Skeletal muscle satellite cell (primary cell): ENCODE measurements around the gene KCNK1.

Experiments
- H3K27me3 ChIP-seq: 2 replicates; pipeline ENCODE4 v1.7.0; 2013; ENCODE audit warnings: low read length; ENCODE audit not compliant: control insufficient read depth, insufficient read depth
- H3K36me3 ChIP-seq: 2 replicates; pipeline ENCODE4 v1.7.0; 2013; ENCODE audit warnings: mild to moderate bottlenecking, control low read depth, low read length; ENCODE audit not compliant: insufficient read depth
- H3K4me1 ChIP-seq: 2 replicates; pipeline ENCODE4 v1.7.0; 2013; ENCODE audit warnings: low read length; ENCODE audit not compliant: control insufficient read depth, insufficient read depth
- H3K4me2 ChIP-seq: 2 replicates; pipeline ENCODE4 v1.7.0; 2013; ENCODE audit warnings: mild to moderate bottlenecking, low read length
- H3K4me3 ChIP-seq: 2 replicates; pipeline ENCODE4 v1.7.0; 2013; ENCODE audit warnings: low read length
- H3K9ac ChIP-seq: 2 replicates; pipeline ENCODE4 v1.7.0; 2013; ENCODE audit warnings: mild to moderate bottlenecking, low read depth, low read length, moderate library complexity
- H3K9me3 ChIP-seq: replicated peaks from 2 replicates; pipeline ENCODE4 v1.7.0; 2013; ENCODE audit warnings: mild to moderate bottlenecking, control low read depth, low read length

The KCNK1 gene

GRCh38 chr1:233641029-233641428 lies 27.1 kb downstream of the KCNK1 start:
- H3K27me3 ChIP-seq = no peaks in the 10 kb centered on the region
- H3K9me3 ChIP-seq = no peaks in the 10 kb centered on the region
- H3K4me3 ChIP-seq = no peak overlapping the region
- no peak overlapping the region for H3K9ac ChIP-seq
- no peaks in the 10 kb centered on the region for H3K36me3 ChIP-seq
- H3K4me1 ChIP-seq = peaks cover 4% of the 10 kb centered on the region
- H3K4me2 ChIP-seq = no peak overlapping the region

- no peaks in the 10 kb centered on the region for H3K27me3 ChIP-seq
- no peak overlapping the region for H3K4me3 ChIP-seq
- H3K36me3 ChIP-seq = no peaks in the 10 kb centered on the region
- H3K4me2 ChIP-seq = no peak overlapping the region
- no peak overlapping the region for H3K9ac ChIP-seq
- H3K4me1 ChIP-seq = no peaks in the 10 kb centered on the region
- H3K9me3 ChIP-seq = no peaks in the 10 kb centered on the region
Measured at GRCh38 chr1:233647073-233647472, 33.2 kb downstream of the KCNK1 start.

- Histone ChIP-seq H3K36me3 (no peaks in the 10 kb centered on the region), H3K9me3 (no peaks in the 10 kb centered on the region), H3K4me2 (no peak overlapping the region), H3K4me3 (no peak overlapping the region), H3K27me3 (no peaks in the 10 kb centered on the region), H3K9ac (no peak overlapping the region), H3K4me1 (no peaks in the 10 kb centered on the region)
Measured at GRCh38 chr1:233647636-233648035, 33.7 kb downstream of the KCNK1 start.

- Histone ChIP-seq H3K27me3 (no peaks in the 10 kb centered on the region), H3K4me1 (no peaks in the 10 kb centered on the region), H3K9me3 (no peaks in the 10 kb centered on the region), H3K9ac (no peak overlapping the region), H3K36me3 (no peaks in the 10 kb centered on the region), H3K4me2 (no peak overlapping the region), H3K4me3 (no peak overlapping the region)
Measured at GRCh38 chr1:233651061-233651460, 37.2 kb downstream of the KCNK1 start.

GRCh38 chr1:233651563-233652233 lies 37.8 kb downstream of the KCNK1 start:
- no peak overlapping the region for H3K4me3 ChIP-seq
- H3K4me2 ChIP-seq = no peak overlapping the region
- H3K9ac ChIP-seq = no peak overlapping the region
- no peaks in the 10 kb centered on the region for H3K27me3 ChIP-seq
- H3K9me3 ChIP-seq = no peaks in the 10 kb centered on the region
- no peaks in the 10 kb centered on the region for H3K4me1 ChIP-seq
- H3K36me3 ChIP-seq = no peaks in the 10 kb centered on the region

GRCh38 chr1:233652526-233652925 lies 38.6 kb downstream of the KCNK1 start:
- Histone ChIP-seq H3K4me2 (no peak overlapping the region), H3K9me3 (no peaks in the 10 kb centered on the region), H3K36me3 (no peaks in the 10 kb centered on the region), H3K4me3 (no peak overlapping the region), H3K9ac (no peak overlapping the region), H3K4me1 (no peaks in the 10 kb centered on the region), H3K27me3 (no peaks in the 10 kb centered on the region)

- H3K36me3 ChIP-seq = no peaks in the 10 kb centered on the region
- no peak overlapping the region for H3K4me3 ChIP-seq
- no peaks in the 10 kb centered on the region for H3K9me3 ChIP-seq
- no peak overlapping the region for H3K4me2 ChIP-seq
- no peaks in the 10 kb centered on the region for H3K4me1 ChIP-seq
- H3K27me3 ChIP-seq = no peaks in the 10 kb centered on the region
- no peak overlapping the region for H3K9ac ChIP-seq
Measured at GRCh38 chr1:233654658-233655280, 40.9 kb downstream of the KCNK1 start.

GRCh38 chr1:233655301-233655740 lies 41.4 kb downstream of the KCNK1 start:
- H3K4me2 ChIP-seq = no peak overlapping the region
- H3K4me1 ChIP-seq = no peaks in the 10 kb centered on the region
- no peaks in the 10 kb centered on the region for H3K27me3 ChIP-seq
- H3K4me3 ChIP-seq = no peak overlapping the region
- no peaks in the 10 kb centered on the region for H3K36me3 ChIP-seq
- no peaks in the 10 kb centered on the region for H3K9me3 ChIP-seq
- no peak overlapping the region for H3K9ac ChIP-seq

GRCh38 chr1:233656032-233656635 lies 42.2 kb downstream of the KCNK1 start:
- H3K4me1 ChIP-seq = no peaks in the 10 kb centered on the region
- H3K36me3 ChIP-seq = no peaks in the 10 kb centered on the region
- H3K27me3 ChIP-seq = no peaks in the 10 kb centered on the region

GRCh38 chr1:233656687-233657086 lies 42.8 kb downstream of the KCNK1 start:
- no peaks in the 10 kb centered on the region for H3K36me3 ChIP-seq
- H3K27me3 ChIP-seq = no peaks in the 10 kb centered on the region
- no peaks in the 10 kb centered on the region for H3K4me1 ChIP-seq

More at GRCh38 chr1:233656032-233656635, 42.2 kb downstream of the KCNK1 start:
- H3K4me3 ChIP-seq = no peak overlapping the region
- H3K9me3 ChIP-seq = no peaks in the 10 kb centered on the region
- no peak overlapping the region for H3K4me2 ChIP-seq
- no peak overlapping the region for H3K9ac ChIP-seq

GRCh38 chr1:233657466-233657865 lies 43.6 kb downstream of the KCNK1 start:
- H3K36me3 ChIP-seq = no peaks in the 10 kb centered on the region
- H3K9ac ChIP-seq = no peak overlapping the region
- no peaks in the 10 kb centered on the region for H3K27me3 ChIP-seq
- no peaks in the 10 kb centered on the region for H3K9me3 ChIP-seq
- H3K4me3 ChIP-seq = no peak overlapping the region
- H3K4me1 ChIP-seq = no peaks in the 10 kb centered on the region
- no peak overlapping the region for H3K4me2 ChIP-seq

More at GRCh38 chr1:233656687-233657086, 42.8 kb downstream of the KCNK1 start:
- Histone ChIP-seq H3K4me3 (no peak overlapping the region), H3K4me2 (no peak overlapping the region), H3K9ac (no peak overlapping the region), H3K9me3 (no peaks in the 10 kb centered on the region)
